GM12891 (cell line): ENCODE measurements around the gene DAGLB.

Source experiments
- POLR2A ChIP-seq: IDR thresholded peaks from 2 replicates; pipeline ENCODE4 v1.6.1; 2011; ENCODE audit warnings: low read depth, low read length, control low read depth
- POLR2AphosphoS5 ChIP-seq: IDR thresholded peaks from 2 replicates; pipeline ENCODE4 v1.6.1; 2011; ENCODE audit warnings: low read depth, low read length, control low read depth
- SPI1 ChIP-seq: IDR thresholded peaks from 2 replicates; pipeline ENCODE4 v1.6.1; 2011; ENCODE audit warnings: low read depth, low read length, control low read depth

- TF ChIP-seq POLR2AphosphoS5 (no peak), POLR2A (no peak), SPI1 (no peak)
These were observed 64.9 kb downstream of the DAGLB start for GRCh38 chr7:6382817-6383216.
